ENCODE measurements around the gene ZSWIM1.
"Not testable (repeated sequence)": the region's sequence is repeated elsewhere in the genome, so short reads cannot be mapped to it uniquely, and the experiment has no call there.

The ZSWIM1 gene

GRCh38 chr20:45857114-45857881, 23.7 kb upstream of the ZSWIM1 start, which contains the start of the genes ACOT8 and ZSWIM3:
Gene ACOT8 (minus strand): TSS chr20:45857392. CDS start chr20:45857315, 77 bp downstream.
Gene ZSWIM3 (plus strand): TSS chr20:45857614. CDS start chr20:45857826, 212 bp downstream.
- peak; percentile 94 for DNase-seq

- no peak for DNase-seq
These were observed 23.2 kb upstream of the ZSWIM1 start for GRCh38 chr20:45857882-45858216.

GRCh38 chr20:45859916-45860315, 21.1 kb upstream of the ZSWIM1 start:
- DNase-seq, result no peak

- DNase-seq, result no peak
These were observed 20.3 kb upstream of the ZSWIM1 start for GRCh38 chr20:45860560-45861220.

- no peak for DNase-seq
These were observed 19.6 kb upstream of the ZSWIM1 start for GRCh38 chr20:45861221-45862075.

GRCh38 chr20:45863543-45864470, 17.2 kb upstream of the ZSWIM1 start:
- DNase-seq, result no peak

- DNase-seq, result no peak
These were observed 14.6 kb upstream of the ZSWIM1 start for GRCh38 chr20:45866454-45866853.

- no peak for DNase-seq
These were observed 13.8 kb upstream of the ZSWIM1 start for GRCh38 chr20:45867136-45867818.

GRCh38 chr20:45867819-45868176, 13.2 kb upstream of the ZSWIM1 start:
- no peak for DNase-seq

GRCh38 chr20:45872626-45873025, 8.4 kb upstream of the ZSWIM1 start:
- no peak for DNase-seq

GRCh38 chr20:45873409-45874103, 7.5 kb upstream of the ZSWIM1 start:
- DNase-seq, result no peak

GRCh38 chr20:45874104-45874481, 6.9 kb upstream of the ZSWIM1 start:
- DNase-seq, result not testable (repeated sequence)

GRCh38 chr20:45874576-45874975, 6.5 kb upstream of the ZSWIM1 start:
- DNase-seq, result no peak

GRCh38 chr20:45878076-45878761, 2.8 kb upstream of the ZSWIM1 start:
- no peak for DNase-seq

GRCh38 chr20:45882469-45883099, 1.6 kb downstream of the ZSWIM1 start:
- DNase-seq, result no peak

- no peak for DNase-seq
These were observed 2.1 kb downstream of the ZSWIM1 start for GRCh38 chr20:45883100-45883469.

- no peak for DNase-seq
These were observed 5.7 kb downstream of the ZSWIM1 start for GRCh38 chr20:45886590-45887345.

- no peak for DNase-seq
These were observed 6.3 kb downstream of the ZSWIM1 start, which contains the start of gene SPATA25 for GRCh38 chr20:45887346-45887715. Gene SPATA25 (minus strand): TSS chr20:45887622. CDS start chr20:45887590, 32 bp downstream.

- DNase-seq, result no peak
These were observed 7.7 kb downstream of the ZSWIM1 start for GRCh38 chr20:45888681-45889080.

Data from NCI-H1048 (cell line).